ENCODE measurements around the gene LPCAT3.

DNA sequence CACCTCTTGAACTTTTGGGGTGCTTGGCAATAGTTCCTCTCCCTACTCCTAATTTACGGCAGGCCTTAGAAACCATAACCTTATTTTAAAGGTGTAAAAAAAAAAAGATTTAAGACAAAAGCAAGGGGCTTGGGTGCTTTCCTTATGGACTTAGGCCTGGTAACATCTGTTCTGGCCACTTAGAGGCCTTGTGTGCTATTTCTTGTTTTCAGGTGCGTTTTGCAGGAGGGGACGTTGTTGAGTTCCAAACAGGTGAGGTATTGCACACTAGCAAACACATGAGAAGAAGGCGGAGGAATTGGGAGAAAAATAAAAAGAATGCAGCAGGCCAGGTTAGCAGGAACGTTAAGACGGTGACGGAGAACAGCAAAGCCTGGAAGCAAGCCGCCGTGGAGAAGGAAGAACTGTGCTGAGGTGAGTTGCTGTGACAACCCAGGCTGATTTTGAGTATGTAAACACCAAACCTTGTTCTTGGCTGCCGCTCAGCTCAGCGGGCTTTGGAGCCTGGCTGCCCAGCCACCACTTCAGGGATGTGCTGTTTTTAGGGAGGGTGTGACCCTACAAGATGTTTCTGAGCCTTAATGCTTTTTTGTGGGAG lies 30.2 kb downstream of the LPCAT3 start:
- TF ChIP-seq TAF1 (conservative IDR thresholded peaks at IDR 0.05) (no peak), RAD21 (IDR thresholded peaks at IDR 0.05) (no peak), EGR1 (IDR thresholded peaks at IDR 0.05; ENCODE audit: low read depth in 2 of 2) (no peak), GABPA (IDR thresholded peaks at IDR 0.05 in 1 of 2, conservative IDR thresholded peaks at IDR 0.05 in 1 of 2) (no peak), HNF4A (conservative IDR thresholded peaks at IDR 0.05) (no peak), FOXA1 (IDR thresholded peaks at IDR 0.05) (no peak), YY1 (IDR thresholded peaks at IDR 0.05) (no peak)
- TF ChIP-seq, protein P1, sequence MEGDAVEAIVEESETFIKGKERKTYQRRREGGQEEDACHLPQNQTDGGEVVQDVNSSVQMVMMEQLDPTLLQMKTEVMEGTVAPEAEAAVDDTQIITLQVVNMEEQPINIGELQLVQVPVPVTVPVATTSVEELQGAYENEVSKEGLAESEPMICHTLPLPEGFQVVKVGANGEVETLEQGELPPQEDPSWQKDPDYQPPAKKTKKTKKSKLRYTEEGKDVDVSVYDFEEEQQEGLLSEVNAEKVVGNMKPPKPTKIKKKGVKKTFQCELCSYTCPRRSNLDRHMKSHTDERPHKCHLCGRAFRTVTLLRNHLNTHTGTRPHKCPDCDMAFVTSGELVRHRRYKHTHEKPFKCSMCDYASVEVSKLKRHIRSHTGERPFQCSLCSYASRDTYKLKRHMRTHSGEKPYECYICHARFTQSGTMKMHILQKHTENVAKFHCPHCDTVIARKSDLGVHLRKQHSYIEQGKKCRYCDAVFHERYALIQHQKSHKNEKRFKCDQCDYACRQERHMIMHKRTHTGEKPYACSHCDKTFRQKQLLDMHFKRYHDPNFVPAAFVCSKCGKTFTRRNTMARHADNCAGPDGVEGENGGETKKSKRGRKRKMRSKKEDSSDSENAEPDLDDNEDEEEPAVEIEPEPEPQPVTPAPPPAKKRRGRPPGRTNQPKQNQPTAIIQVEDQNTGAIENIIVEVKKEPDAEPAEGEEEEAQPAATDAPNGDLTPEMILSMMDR (IDR thresholded peaks at IDR 0.05; ENCODE audit: low read depth, low read length, missing input control): no peak
- TF ChIP-seq, protein P2, sequence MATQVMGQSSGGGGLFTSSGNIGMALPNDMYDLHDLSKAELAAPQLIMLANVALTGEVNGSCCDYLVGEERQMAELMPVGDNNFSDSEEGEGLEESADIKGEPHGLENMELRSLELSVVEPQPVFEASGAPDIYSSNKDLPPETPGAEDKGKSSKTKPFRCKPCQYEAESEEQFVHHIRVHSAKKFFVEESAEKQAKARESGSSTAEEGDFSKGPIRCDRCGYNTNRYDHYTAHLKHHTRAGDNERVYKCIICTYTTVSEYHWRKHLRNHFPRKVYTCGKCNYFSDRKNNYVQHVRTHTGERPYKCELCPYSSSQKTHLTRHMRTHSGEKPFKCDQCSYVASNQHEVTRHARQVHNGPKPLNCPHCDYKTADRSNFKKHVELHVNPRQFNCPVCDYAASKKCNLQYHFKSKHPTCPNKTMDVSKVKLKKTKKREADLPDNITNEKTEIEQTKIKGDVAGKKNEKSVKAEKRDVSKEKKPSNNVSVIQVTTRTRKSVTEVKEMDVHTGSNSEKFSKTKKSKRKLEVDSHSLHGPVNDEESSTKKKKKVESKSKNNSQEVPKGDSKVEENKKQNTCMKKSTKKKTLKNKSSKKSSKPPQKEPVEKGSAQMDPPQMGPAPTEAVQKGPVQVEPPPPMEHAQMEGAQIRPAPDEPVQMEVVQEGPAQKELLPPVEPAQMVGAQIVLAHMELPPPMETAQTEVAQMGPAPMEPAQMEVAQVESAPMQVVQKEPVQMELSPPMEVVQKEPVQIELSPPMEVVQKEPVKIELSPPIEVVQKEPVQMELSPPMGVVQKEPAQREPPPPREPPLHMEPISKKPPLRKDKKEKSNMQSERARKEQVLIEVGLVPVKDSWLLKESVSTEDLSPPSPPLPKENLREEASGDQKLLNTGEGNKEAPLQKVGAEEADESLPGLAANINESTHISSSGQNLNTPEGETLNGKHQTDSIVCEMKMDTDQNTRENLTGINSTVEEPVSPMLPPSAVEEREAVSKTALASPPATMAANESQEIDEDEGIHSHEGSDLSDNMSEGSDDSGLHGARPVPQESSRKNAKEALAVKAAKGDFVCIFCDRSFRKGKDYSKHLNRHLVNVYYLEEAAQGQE (IDR thresholded peaks at IDR 0.05): no peak
- TF ChIP-seq, protein P3, sequence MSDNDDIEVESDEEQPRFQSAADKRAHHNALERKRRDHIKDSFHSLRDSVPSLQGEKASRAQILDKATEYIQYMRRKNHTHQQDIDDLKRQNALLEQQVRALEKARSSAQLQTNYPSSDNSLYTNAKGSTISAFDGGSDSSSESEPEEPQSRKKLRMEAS (IDR thresholded peaks at IDR 0.05): no peak

Measured in liver (tissue), 3 donors.